HCT116 (cell line): ENCODE data around the gene TSPAN15.

Experiments
- CBX3 ChIP-seq: IDR thresholded peaks from 2 replicates; pipeline ENCODE4 v1.6.1; 2012; ENCODE audit warnings: low read depth
- CEBPB ChIP-seq: IDR thresholded peaks from 2 replicates; pipeline ENCODE4 v1.6.1; 2012; ENCODE audit warnings: low read depth
- CTCF ChIP-seq, 3 experiments: fragments of 200-600 bp in 1 of 3; sonication (generic) in 1 of 3; IDR thresholded peaks in 2 of 3; conservative IDR thresholded peaks in 1 of 3; 2 replicates each; pipeline ENCODE4 v1.5.1; 2012 to 2017; ENCODE audit warnings: low read depth in 2 of 3, low read length in 2 of 3, antibody characterized with exemption in 1 of 3, borderline replicate concordance in 1 of 3, control low read depth in 1 of 3, mild to moderate bottlenecking in 1 of 3, mixed read lengths in 1 of 3, mixed run types in 1 of 3, moderate library complexity in 1 of 3; ENCODE audit not compliant: insufficient read depth in 1 of 3
- EZH2 ChIP-seq: fragments of 200-600 bp; sonication (generic); IDR thresholded peaks from 2 replicates; pipeline ENCODE4 v1.6.1; 2017; ENCODE audit warnings: antibody characterized with exemption, mixed run types
- EZH2phosphoT487 ChIP-seq: fragments of 200-600 bp; IDR thresholded peaks from 2 replicates; pipeline ENCODE4 v1.6.1; 2018; ENCODE audit warnings: antibody characterized with exemption, borderline replicate concordance
- POLR2A ChIP-seq: IDR thresholded peaks from 2 replicates; pipeline ENCODE4 v1.7.0; 2011; ENCODE audit warnings: borderline replicate concordance; ENCODE audit not compliant: insufficient read depth, insufficient read length; ENCODE audit errors: extremely low read depth
- POLR2AphosphoS5 ChIP-seq: IDR thresholded peaks from 2 replicates; pipeline ENCODE4 v1.6.1; 2011; ENCODE audit warnings: mild to moderate bottlenecking, low read depth, low read length, moderate library complexity
- REST ChIP-seq: IDR thresholded peaks from 2 replicates; pipeline ENCODE4 v1.6.1; 2012; ENCODE audit warnings: low read depth
- SP1 ChIP-seq: IDR thresholded peaks from 2 replicates; pipeline ENCODE4 v1.6.1; 2012; ENCODE audit warnings: low read depth
- SRF ChIP-seq: IDR thresholded peaks from 2 replicates; pipeline ENCODE4 v1.6.1; 2012; ENCODE audit warnings: low read depth
- YY1 ChIP-seq: IDR thresholded peaks from 2 replicates; pipeline ENCODE4 v1.6.1; 2011; ENCODE audit warnings: low read length, low read depth, moderate library complexity, mild to moderate bottlenecking; ENCODE audit not compliant: insufficient replicate concordance; ENCODE audit errors: extremely low read depth

- TF ChIP-seq CTCF (IDR thresholded peaks at IDR 0.05 in 2 of 3, conservative IDR thresholded peaks at IDR 0.05 in 1 of 3; ENCODE audit: borderline replicate concordance in 1 of 3, insufficient read depth in 1 of 3, low read depth in 2 of 3, low read length in 2 of 3) (no peak), POLR2A (no peak), POLR2AphosphoS5 (no peak), EZH2phosphoT487 (no peak), SRF (no peak), SP1 (no peak), EZH2 (no peak), CBX3 (no peak), REST (no peak), CEBPB (no peak), YY1 (no peak)
Observed at GRCh38 chr10:69406302-69406811, 44.9 kb upstream of the TSPAN15 start.
